C4-2B (cell line): ENCODE measurements around the gene IVL.

Experiments
- ZFX ChIP-seq: fragments of 450-650 bp; IDR thresholded peaks from 2 replicates; pipeline ENCODE4 v1.6.1; 2017
- TF ChIP-seq, protein P1 (sequence below): fragments of 450-650 bp; conservative IDR thresholded peaks from 2 replicates; pipeline ENCODE4 v1.5.1; 2017; ENCODE audit warnings: mild to moderate bottlenecking

DNA sequence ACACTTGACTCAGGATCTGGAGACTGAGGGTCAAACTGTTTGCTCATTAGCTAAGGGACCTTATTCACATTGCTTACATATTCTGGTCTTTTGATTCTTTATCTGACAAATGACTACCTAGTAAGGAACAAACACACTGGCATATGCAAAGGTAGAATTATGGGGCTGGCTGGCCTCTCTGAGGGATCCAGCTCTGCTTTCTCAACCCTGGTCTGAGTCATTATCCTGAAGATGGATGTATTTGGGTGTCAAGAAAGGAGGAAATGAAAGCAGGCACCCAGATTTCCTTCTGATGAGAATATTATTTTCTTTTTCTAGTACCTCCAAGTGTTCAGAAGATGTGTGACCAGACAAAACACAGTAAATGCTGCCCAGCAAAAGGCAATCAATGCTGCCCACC, 24.3 kb upstream of the IVL start:
- TF ChIP-seq, protein P1, sequence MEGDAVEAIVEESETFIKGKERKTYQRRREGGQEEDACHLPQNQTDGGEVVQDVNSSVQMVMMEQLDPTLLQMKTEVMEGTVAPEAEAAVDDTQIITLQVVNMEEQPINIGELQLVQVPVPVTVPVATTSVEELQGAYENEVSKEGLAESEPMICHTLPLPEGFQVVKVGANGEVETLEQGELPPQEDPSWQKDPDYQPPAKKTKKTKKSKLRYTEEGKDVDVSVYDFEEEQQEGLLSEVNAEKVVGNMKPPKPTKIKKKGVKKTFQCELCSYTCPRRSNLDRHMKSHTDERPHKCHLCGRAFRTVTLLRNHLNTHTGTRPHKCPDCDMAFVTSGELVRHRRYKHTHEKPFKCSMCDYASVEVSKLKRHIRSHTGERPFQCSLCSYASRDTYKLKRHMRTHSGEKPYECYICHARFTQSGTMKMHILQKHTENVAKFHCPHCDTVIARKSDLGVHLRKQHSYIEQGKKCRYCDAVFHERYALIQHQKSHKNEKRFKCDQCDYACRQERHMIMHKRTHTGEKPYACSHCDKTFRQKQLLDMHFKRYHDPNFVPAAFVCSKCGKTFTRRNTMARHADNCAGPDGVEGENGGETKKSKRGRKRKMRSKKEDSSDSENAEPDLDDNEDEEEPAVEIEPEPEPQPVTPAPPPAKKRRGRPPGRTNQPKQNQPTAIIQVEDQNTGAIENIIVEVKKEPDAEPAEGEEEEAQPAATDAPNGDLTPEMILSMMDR: no peak
- TF ChIP-seq ZFX: no peak
